ENCODE measurements around the gene MRPS15.

GRCh38 chr1:36447450-36447849 is 16.7 kb downstream of the MRPS15 start:
- no peak for TF ChIP-seq CTCF (IDR thresholded peaks at IDR 0.05)
- no peak for TF ChIP-seq POLR2A (IDR thresholded peaks at IDR 0.05)
